Right forelimb (tissue), 1 donor: Measurements from ENCODE around the gene SH3BP1.
"Not testable (repeated sequence)": the region's sequence is repeated elsewhere in the genome, so short reads cannot be mapped to it uniquely, and the experiment has no call there.

Experiments
- DNase-seq: peaks from one replicate; pipeline ENCODE4 v3.0.0-alpha.2; 2018

The SH3BP1 gene

DNA sequence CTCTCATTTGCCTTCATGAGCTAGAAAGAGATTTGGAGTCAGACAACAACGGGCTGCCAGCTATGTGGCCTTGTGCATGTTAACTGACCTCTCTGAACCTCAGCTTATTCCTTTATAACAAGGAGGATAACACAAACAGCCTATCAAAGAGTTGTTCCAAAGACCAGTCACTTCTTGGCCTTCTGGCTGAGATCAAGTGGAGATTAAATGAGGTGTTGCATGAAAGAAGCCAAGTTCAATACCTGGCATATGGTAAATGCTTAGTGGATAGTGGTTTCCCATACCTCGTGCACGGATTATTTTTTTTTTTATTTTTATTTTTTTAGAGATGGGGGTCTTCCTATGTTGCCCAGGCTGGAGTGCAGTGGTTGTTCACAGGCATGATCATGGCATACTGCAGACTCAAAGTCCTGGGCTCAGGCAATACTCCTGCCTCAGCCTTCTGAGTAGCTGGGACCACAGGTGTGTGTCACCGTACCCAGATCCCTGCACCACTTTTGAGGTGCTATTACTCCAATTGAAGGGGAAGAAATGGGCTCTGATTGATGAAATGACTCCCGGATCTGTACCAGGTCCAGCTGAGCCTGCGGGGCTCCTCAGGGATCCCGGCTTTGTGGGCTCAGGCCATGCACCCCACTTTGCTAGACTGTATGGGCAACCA is 40.9 kb downstream of the SH3BP1 start:
- no peak for DNase-seq

DNA sequence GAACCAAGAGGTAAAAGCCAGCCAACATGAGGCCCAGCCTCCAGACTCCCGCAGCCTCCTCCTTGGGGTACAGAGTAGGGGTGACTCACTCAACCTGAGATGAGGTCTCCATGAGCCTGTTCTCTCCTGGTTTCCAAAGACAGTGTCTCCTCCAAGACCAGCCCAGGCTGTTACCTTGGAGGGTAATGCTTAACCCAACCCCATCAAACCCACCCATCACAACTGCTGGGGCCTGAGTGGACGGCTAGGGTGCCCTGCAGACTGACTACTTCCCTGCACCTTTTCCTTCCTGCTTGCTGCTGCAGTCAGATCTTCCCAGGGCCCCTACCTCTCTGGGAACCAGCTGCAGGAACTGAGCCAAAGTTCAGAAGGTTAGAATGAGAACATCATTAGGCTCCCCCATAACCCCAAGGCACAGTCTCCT is 41.5 kb downstream of the SH3BP1 start:
- no peak for DNase-seq

DNA sequence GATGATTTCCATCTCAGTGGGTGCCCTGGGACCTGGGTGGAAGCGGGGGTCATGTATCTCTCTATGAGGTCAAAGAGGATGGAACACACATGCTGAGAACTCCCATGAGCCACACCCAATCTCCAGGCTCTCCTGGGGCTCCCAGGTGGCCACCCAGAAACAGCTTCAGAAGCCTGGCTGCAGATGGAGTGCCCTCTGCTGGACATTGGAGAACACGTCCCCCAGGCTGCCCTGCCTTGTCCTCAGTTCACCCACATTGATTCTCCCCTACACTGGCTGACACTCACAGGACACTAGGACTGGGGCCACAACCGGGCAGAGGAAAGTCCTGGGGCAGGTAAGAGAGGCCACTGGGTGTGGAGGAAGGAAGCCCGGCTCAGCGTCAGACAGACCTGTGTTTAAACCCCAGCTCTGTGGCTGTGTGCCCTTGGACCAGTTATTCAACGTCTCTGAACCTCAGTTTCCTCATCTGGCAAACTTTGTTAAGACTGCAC is 42.1 kb downstream of the SH3BP1 start:
- DNase-seq: peak; percentile 73

DNA sequence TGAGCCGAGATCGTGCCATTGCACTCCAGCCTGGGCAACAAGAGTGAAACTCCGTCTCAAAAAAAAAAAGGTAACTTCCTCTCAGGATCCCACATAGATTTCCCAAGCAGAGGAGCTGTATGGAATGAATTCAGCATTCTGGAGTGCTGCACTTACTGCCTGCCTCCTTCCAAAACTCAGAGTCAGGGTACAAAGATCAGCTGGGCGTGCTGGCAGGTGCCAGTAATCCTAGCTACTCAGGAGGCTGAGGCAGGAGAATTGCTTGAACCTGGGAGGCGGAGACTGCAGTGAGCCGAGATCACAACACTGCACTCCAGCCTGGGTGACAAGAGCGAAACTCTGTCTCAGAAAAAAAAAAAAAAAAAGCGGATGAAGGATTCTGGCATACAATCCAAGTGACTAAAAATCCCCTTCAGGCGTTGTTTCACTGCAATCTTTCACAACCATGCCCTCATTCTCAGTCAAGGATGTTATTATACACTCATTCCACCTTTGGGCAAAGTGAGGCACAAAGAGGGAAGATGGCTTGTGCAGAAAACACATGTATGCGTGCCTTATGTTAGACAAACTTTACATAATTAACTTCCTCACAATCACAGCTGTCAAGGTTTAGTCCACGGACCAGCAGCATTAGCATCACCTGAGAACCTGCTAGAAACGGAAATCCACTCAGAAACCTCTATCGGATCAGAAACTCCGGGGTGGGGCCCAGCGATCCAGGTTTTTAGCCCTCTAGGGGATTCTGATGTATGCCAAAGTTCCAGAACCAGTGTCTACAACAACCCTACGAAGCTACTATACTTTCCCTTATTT is 45.5 kb downstream of the SH3BP1 start:
- DNase-seq: no peak

DNA sequence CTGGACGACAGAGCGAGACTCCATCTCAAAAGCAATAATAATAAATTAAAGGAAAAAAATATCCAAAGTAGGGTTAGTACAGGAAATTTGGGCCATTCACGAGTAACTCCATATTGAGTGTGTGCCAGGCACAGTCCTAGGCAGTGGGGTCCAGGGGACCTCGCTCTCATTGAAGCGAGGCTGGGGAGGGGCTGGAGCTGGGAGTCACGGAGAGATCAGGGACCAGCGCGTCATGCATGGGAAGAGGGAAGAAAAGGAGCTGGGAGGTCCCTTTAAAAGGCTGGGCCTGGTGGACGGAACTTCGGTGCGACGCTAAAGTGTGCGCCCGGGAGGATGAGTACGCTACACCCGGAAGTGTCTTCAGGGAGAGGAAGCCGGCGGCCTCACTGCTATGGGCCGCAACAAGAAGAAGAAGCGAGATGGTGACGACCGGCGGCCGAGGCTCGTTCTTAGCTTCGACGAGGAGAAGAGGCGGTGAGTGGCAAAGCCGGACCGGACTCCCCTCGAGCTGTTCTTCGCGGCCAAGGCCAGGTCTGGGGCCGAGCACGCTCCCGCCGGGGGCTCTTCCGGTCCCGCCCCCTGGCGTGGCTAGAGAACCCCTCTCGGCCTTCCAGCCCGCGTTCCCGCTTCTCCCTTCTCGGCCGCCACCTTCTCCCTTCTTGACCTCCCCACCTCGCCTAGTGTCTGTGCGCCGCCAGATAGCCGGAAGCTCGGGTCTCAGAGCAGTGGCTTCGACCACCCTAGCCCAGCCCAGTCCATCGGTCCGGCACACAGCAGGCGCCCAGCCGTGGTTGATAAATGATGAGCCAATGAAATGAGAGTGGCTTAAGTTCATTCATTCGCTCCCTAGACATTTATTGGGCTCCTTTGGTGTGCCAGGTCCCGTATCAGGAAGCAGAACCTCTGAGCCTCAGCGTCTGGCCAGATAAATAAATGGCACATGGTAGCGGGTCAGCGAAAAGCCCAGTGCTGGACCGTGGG is 46.8 kb downstream of the SH3BP1 start, which contains the start of gene NOL12:
Gene NOL12 (plus strand): TSS at position 342 of the 981 bp plus-strand sequence. CDS start 50 bp downstream, at position 392.
- DNase-seq: peak; percentile 93

DNA sequence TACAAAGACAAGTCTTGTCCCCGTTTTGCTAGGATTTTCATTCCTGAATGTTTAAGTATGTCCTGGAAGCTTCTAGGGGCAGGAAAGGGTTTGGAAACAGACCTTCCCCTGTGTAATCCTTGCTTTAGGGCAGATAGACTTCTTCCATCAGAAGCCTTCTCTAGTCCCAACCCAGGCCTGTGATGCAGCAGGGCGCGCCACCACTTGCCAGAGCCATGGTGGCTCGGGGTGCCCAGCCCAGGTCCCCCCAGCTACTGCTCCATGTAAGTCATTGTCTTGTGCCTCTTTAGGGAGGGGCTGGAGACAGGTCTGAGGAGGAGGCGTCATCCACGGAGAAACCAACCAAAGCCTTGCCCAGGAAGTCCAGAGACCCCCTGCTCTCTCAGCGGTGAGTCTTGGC is 50.9 kb downstream of the SH3BP1 start:
- no peak for DNase-seq

DNA sequence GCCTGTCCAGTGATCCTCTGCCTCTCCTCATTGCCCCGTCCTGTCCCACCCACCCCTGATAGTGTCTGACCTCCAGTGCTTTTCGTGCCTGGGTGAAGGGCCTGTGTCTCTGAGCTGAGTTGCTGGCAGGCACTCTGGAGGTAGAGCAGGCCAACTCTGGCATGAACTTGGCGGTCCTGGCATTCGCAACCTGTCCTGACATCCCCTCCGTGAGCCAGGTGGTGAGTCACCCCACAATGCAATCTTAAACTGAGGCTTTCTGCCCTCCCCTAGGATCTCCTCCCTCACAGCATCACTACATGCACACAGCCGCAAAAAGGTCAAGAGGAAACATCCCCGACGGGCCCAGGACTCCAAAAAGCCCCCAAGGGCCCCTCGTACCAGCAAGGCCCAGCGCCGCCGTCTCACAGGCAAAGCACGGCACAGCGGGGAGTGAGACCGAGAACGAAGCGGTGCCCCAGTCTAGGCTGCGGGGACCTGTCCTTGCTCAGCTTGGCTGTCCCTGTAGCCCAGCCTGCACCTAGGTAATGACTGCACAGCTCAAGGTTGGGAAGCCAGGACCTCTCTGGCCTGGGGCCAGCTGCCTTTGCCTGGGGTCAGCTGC is 51.5 kb downstream of the SH3BP1 start:
- DNase-seq: no peak

DNA sequence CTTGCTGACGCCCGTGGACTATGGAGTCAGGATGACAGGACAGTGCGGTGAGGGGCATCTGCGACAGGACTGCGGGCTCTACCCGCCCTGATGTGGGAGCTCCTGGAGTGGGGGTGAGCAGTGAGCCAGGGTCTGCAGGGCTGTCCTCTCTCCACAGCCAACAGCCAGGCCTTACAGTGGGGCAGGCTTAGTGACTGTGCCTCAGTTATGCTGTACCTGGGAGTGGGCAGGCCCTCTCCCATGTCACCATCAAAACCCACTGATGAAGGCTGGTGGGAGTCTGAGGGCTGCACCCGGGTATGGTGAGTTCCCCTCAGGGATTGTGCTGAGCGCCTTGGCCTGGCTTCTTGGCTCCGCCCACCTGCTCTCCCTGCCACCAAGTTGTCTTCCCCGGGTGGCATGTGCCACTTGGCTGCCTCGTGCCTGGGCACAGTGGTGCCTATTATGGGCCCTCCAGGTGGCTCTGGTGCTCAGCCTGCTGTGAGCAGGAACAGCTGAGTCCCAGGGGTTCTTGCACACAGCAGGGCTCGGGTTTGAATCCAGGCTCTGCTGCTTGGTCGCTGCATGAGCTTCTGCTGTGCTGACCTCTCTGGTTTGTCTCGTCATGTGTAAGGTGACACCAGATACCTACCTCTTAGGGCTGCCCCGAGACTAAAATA is 53.3 kb downstream of the SH3BP1 start:
- no peak for DNase-seq

DNA sequence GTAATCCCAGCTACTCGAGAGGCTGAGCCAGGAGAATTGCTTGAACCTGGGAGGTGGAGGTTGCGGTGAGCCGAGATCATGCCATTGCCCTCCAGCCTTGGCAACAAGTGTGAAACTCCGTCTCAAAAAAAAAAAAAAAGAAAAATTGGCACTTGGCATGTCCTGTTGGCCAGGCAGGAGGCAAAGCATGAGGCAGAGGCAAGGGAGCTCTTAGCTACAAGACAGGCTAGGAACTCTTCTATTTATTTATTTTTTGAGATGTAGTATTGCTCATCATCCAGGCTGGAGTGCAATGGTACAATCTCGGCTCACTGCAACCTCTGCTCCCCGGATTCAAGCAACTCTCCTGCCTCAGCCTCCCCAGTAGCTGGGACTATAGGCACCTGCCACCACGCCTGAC is 54.7 kb downstream of the SH3BP1 start:
- DNase-seq: not testable (repeated sequence)

DNA sequence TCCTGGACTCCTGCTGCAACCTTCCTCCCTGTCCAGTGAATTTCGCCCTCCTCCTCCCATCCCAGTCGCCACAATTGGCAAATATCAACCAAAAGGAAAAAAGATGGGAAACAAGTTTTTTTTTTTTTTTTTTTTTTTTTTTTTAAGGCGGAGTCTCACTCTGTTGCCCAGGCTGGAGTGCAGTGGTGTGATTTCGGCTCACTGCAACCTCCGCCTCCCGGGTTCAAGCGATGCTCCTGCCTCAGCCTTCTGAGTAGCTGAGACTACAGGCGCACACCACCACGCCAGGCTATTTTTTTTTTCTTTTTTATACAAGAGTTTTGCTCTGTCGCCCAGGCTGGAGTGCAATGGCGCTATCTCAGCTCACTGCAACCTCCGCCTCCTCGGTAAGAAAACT is 56.8 kb downstream of the SH3BP1 start:
- DNase-seq: not testable (repeated sequence)

DNA sequence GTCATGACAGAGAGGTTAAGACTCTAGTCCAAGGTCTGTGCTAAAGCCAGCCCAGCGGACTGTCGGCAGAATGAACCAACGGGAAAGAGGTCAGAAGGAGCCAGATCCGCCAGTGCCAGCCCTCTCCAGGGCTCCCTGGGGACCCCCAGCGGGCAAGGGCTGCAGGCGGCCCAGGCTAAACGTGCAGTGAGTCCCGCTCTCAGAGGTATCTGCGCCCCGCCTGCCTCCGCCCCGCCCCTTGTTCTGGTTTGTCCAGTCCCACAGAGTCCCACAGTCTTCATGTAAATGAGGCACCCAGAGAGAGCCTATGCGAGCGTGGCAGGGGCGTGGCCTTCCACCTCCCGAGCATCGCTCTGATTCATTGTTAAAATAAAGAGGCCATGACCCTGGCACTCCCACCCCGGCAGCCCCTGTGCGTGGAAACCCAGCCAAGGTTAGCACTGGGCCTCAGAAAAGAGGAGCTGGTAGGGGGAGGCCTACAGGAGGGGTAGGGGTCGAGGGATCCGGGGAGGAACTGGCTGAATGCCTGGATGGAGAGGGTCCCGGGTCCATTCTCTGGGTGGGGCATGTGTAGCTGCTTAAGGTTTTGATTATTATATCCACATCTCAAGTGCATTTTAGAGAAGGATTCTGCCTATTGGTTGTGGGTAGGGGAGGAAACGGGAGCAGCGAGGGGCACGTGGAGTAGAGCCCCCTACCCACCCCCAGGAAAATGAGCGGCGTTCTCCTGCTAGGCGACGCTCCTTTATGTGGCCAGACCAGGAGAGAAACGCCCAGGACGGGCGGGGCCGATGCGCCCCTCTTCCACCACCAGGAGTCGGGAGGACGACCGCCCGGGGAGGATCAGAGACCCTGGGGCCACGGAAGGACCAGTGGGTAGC is 57.4 kb downstream of the SH3BP1 start, which contains the start of gene TRIOBP:
Gene TRIOBP (plus strand): TSS at position 392 of the 881 bp plus-strand sequence. CDS start 4,318 bp downstream, outside the sequence.
- peak; percentile 93 for DNase-seq

DNA sequence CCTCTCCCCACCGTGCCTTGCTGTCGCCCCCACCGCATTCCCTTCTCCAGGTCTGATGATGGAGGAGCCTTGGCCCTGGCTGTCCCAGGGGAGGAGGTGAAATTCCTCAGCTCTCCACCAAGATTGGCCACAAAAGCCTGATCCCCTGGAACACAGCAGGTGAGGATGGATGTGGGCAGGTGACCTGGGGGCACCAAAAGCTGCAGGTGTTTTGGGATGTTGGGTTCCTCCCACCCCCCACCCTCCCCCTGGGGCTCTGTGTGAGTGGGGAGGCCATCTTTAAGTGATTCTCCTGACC is 58.0 kb downstream of the SH3BP1 start:
- no peak for DNase-seq

DNA sequence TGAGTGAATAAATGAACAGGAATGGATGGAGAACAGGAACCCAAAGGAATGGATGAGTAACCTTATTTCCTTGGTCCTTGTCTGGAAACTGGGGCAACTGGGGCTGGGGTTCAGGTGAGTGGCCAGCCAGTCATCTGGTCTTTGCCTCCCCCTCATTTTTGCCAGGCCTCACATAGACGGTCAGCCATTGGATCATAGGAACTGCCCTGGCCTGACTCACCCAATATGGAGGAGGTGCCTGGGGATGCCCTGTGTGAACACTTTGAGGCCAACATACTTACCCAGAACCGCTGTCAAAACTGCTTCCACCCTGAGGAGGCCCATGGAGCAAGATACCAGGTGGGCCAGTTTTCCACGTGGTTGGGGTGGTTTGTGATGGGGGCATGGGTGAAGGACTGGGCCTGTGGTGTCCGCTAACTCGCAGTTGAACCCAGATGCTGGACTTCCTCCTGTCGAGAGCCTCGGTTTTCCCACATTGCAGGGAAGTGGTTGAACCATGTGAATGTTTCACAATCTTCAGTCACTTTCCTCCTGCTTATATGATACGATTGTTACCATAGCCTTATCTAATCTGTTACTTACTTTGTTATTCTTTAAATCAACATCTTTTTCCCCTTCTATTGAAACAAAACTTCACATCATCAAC is 61.8 kb downstream of the SH3BP1 start:
- DNase-seq: no peak

DNA sequence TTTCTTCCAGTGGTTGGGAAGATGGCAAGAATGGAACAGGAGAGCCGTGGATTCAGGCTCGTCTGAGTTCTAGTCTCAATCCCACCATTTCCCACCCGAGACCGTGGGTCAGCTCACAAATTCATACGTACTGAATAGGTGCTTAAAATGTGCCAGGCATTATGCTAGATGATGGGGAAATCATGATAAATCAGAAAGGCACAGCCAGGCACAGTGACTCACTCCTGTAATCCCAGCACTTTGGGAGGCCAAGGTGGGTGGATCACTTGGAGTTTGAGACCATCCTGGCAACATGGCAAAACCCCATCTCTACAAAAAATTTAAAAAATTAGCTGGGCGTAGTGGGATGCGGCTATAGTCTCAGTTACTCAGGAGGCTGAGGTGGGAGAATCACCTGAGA is 64.4 kb downstream of the SH3BP1 start:
- no peak for DNase-seq

DNA sequence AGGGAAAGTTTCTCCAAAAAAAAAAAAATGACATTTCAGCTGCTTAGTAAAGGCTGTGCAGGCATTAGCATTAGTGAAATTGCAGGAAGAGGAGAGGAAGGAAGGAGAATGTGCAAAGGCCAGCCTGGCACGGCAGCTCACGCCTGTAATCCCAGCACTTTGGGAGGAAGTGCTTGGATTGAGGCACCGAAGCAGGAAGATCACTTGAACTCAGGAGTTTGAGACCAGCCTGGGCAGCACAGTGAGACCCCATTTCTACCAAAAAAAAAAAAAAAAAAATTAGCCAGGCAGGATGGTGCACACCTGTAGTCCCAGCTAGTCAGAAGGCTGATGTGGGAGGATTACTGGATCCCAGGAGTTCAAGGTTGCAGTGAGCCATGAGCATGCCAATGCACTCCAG is 65.2 kb downstream of the SH3BP1 start:
- DNase-seq: no peak

DNA sequence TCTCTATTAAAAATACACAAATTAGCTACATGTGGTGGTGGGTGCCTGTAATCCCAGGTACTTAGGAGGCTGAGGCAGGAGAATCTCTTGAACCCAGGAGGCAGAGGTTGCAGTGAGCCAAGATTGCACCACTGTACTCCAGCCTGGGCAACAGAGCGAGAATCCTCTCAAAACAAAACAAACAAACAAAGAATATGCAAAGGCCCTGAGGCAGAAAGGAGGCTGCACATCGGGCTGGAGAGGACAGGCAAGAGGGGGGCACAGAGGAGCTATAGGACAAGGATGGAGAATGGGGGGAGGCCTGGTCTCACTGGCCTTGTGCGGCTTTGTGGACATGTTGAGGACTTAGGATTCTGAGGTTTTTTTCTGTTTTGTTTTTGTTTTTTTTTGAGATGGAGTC is 65.7 kb downstream of the SH3BP1 start:
- no peak for DNase-seq
